Medulla oblongata (tissue), 1 donor: ENCODE measurements around the gene ADRA1B.
A peak's percentile ranks its signal among the peaks of the same experiment; 100 is the strongest.
"Not testable (repeated sequence)": the region's sequence is repeated elsewhere in the genome, so short reads cannot be mapped to it uniquely, and the experiment has no call there.

ENCODE experiments used
- DNase-seq: peaks from one replicate; pipeline ENCODE4 v3.0.0-alpha.2; 2015; ENCODE audit errors: extremely low spot score

Gene ADRA1B

DNA sequence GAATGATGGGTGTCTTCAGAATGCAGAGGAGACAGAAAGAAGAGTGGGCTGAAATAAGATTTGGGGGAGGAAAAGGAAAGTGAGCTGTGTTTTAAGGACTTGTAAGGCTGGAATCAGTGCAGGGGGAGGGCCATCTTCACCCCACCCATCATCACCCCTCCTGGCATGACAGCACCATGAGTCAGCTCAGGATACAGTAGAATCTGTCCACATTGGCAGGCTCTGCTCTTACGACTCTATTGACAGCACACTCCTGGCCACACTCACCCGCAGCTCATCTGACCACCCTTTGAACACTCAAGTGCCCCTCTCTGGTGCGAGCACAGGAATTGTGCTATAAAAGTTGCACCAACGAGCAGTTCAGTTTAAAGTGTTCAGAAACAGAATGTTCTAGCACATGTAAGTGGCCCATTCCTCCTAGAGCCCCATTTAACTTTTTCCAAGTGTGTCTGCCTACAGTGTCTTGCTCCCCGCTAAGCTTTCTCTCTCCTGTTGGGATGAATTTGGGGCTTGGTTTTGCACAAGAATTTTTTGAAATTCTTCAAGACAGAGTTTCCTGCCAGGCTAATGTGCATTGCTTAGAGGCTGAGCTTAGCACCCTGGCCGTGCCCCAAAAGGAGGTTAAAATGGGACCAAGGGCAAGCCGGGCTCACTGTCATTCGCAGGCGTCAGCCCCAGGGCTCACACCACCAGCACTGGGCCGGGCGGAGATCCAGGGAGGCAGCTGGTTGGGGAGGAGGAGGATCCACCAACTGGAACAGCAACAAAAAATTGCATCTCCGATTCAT is 12.0 kb downstream of the ADRA1B start:
- no peak for DNase-seq

DNA sequence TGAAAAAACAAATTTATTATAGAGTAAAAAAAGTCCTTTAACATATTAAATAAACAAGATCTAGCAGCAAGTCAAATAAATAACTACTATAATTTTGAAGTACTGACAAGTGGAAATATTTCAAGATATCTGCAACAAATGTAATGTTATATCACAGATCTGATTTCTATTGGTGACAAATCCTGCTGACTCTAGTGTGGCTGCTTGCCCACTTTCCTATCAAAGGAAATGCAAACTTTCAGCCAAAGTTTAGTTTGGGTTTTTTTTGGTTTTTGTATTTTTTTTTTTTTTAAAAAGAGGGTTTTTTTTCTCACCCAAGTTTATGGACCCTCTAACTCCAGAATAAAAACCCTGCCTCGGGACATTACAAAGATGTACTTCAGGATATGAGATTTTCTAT is 12.9 kb downstream of the ADRA1B start:
- no peak for DNase-seq

DNA sequence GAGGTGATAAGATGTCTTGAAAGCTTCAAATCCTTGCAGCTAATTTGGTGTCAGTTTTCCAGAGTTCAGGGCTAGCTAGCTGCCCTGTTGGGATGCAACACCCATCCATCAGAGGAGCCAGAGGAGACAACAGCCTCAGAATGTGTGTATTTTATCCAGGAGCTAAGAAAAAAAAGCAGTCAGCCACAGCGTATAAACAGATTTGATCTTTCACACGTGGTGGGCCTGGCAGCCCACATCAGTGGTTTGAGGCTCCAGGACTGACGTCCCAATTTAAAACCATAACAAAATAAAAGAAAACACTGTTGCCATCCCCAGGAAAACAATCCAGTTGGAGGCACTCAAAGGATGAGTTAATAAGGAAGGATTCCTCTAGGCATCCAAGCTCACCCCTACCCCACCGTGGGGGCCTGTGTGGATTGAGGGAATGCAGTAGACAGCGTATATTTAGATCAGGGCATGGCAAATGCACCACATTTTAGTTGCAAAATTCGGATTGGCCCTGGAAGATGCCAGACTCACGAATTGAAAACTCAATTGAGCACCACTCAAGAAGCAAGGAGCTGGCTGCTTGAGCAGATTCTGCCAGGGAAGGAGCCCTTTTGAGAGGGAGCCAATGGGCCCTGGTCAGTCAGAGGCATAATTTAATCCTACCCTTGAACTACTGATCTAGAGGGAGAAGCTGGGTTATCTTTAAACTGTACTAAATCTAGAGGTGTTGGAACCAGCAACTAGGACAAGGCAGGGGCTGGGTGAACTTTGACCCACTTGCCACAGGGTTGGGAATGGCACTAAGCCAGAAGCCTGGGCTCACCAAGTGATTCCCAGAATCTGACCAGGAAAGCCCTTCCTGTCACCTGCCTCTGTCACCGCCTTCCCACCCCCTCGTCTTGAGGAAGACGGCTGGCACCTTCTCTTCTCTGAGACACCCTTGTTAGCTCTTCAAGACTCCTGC is 17.5 kb downstream of the ADRA1B start:
- no peak for DNase-seq

DNA sequence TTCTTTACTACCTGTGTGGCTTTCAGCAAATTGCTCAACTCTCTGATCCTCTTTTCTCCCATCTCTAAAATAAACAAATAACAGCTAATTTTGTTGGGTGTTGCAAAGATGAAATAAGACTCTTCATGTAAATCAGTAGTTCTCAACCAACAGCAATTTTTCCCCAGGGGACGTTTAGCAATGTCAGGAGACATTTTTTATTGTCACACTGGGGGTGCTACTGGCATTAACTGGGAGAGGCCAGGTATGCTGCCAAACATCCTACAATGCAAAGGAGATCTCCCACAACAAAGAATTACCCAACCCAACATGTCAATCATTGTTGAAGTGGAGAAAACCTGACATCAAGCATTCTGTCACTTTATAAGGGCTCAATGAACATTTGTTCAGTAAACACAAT is 19.7 kb downstream of the ADRA1B start:
- DNase-seq = no peak

DNA sequence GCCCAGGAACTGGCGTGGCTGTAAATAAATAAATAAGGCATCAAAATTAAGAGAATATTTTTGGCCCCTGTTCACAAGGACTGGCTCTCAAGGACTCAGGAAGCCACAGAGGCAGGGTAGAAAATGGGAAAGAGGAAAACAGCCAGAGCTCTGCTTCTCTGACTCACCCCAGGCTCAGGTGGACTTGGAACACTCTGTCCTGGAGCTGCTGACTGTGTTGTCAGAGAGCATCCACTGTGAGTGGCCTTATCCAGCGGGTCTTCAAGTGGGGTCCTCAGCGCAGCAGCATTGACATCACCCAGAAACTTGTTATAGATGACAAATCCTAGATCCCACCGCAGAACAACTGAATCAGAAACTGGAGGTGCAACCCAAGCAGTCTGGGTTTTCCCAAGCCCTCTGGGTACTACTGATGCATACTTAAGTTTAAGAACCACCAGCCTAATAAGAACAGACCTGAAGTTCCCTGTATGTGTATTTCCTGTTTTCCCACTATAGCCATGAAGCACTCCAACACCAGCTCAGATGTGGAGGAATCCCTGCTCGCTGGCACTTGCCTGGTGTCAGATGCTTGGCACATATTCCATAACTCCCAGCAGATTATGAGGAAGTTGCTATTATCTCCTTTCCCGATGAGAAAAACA is 20.5 kb downstream of the ADRA1B start:
- DNase-seq = no peak

DNA sequence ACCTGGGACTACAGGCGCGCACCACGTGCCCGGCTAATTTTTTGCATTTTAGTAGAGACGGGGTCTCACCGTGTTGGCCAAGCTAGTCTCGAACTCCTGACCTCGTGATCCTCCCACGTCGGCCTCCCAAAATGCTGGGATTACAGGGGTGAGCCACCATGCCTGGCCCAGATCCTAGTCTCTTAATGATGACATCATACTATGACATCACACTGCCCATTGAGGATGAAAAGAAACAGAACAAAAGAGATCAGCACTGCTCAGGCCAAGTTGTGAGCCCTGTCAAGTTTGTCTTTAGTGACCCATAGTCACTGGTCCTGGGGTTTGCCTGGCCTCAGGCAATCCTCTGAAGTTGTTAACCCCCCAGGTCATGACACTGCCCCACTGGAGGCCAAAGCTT is 21.3 kb downstream of the ADRA1B start:
- DNase-seq = no peak

DNA sequence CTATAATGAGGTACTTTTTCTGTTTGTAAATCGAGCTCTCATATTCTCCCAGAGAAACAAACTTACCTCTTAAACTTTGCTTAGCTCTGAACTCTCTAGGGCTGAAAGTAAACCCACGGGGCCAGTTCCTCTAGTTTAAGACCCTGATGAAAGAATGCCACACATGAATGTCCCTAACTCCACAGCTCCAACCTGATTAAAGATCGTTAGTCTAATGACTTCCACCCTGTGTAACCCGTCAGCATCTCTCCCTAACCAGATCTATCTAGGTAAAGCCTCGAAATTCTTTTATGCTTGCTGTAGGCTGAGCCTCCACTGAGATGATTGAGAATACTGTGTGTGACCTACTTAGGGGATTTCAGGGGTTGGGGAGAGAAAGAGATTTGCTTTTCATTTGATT is 27.0 kb downstream of the ADRA1B start:
- DNase-seq = no peak

DNA sequence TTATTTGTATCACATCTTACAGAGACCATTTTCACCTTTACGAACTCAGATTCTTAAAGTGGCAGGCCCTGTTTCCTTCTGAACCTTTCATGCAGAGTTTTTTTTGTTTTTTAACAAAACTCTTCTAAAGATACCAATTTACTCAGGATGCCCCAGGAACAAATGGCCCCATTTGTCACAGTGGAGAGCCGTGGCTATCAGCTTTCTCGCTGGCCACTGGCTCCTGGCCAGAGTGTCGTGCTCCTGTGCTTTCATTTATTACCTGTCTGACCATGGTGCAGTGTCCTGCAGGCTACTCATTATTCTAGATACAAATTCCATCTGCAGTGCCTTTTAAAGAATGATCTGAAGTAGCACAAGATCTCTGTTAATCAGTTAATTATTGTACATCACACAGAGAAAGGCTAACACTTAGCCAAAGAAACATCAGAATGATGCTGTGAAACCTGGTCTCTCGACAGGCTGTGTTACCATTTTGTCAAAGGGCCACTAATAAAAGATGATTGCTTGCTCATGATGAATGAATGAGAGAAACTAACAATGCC is 27.8 kb downstream of the ADRA1B start:
- no peak for DNase-seq

DNA sequence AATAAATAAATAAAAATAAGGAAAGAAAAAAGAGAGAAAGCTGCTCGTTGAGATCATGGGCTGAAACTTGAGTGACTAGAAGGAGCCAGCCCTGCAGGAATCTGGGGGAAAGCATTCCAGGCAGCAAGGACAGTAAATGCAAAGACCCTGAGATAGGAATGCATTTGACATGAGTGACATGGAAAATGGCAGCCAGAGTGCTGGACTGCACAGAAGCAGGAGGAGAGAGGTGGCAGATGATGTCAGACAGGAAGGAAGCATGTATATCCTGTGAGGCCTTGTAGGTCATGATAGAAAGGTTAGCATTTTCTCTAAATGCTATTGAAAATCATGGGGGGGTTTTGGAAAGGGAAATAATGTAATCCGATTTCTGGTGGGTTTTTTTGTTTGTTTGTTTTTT is 29.1 kb downstream of the ADRA1B start:
- no peak for DNase-seq

DNA sequence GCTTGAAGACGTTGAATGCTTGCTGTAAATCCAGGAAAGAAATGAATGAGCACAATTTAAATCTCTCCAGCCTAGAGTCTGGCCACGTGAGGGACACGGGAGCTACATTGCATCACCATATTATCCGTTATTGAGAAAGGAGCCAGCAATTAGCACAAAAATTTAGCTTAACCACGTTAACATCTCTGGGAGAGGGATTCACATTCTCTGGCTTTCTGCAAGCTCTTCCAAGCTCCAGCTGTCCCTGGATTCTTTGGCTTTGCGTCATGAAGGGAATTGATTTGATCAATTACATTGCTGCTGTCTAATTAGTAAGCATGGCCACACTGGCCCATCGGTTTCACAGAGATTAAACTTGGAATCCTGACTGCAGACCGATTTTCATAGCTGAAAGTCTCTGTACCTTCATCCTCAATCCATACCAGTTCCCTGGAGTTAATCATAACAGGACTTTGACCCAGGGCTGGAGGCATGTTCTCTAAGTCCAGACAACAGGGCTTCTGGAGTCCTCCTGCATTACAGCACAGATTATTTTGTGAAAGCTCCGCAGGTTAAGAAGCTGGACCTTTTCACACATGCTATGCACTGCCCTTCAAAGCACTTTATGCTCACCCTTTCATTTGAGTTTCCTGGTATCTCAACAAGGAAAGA is 31.6 kb downstream of the ADRA1B start:
- no peak for DNase-seq

DNA sequence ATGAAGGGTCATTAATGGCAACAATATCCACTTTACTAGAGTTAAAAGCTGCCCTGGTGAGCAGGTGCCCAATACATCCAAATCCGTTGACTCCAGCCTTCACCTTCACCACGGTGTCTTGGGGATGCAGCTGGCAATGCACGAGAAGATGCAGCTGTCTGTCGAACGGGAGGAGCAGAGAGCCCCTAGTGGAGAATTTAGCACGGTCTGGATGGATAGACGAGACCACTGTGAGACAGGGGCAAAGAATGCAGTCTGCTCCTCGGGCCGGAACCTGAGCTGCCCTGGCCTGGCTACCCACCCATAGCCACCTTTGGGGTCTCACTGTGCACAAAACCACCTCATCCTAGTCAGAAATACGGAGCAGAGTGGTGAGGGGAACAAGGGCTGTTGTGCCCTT is 35.1 kb downstream of the ADRA1B start:
- no peak for DNase-seq

DNA sequence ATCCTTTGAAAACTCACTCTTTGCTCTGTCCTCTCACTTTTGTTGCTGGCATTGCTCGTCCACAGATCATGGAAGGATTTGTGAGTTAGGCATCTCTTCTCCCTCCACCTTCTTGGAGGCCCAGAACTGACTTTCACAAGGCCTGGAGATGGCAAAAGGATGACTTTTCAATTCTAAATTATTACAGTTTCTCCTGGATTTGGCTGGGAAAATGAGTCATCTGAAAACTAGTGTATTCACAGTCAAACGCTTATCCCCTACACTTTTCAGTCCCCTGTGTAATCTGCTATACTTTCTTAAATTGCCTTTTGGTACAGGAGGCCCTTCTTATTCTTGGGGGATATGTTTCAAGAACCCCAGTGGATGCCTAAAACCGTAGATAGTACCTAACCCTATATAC is 35.6 kb downstream of the ADRA1B start:
- no peak for DNase-seq

DNA sequence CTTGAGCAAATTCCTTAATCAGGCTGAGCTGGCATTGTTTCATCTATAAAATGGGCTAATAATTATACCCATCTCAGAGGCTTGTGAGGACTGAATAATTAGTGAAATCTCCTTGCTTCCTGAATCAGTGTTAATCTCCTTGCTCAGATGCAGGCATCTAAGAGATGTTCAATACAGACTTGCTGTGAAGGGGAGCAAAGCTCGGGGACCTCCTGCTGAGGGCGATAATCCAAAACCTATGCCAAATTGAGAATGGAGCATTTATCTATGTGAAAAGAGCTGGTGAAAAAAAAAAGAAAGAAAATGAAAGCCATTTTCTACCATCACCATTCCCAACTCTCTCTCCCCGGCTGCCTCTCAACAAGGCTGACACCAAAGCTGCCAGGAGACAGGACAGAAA is 37.3 kb downstream of the ADRA1B start:
- no peak for DNase-seq

DNA sequence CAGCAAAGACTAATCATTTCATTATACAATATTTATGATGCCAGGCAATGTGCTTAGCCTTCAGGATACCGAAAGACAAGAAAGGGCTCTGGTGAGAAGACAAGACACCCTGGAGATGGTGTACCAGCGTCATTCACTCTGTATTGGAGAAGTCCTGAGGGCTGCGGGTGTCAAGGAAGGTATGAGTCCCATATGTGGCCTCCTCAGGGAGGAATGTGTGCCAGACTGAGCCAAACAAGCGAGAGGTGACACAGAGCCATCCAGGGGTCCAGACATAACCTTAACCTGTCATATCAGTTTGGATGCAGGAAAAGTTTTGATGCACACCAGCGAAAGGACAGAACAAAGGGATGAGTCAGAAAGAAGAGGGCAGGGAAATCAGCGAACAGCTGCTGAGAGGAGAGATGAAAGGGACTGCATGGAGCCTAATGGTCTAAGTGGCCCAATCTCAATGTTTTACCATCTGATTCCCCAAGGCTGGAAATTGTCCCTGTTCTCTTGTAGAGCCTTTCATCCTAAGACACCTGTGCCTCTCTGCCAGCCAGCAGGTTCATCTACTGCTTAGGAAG is 38.9 kb downstream of the ADRA1B start:
- no peak for DNase-seq

DNA sequence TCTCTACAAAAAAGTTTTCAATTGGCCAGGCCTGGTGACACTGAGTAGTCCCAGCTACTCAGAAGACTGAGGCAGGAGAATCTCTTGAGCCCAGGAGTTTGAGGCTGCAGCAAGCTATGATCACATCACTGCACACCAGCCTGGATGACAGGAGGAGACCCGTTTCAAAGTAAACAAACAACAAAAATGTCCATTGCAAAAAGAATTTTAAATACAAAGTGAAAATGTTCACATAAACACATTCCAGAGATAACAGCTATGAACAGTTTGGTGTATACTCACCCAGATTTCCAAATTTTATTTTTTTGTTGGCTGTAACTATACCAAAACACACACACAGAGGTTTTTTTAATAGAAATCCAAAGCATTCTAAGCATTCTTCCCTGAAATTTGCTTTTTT is 39.8 kb downstream of the ADRA1B start:
- DNase-seq = no peak

DNA sequence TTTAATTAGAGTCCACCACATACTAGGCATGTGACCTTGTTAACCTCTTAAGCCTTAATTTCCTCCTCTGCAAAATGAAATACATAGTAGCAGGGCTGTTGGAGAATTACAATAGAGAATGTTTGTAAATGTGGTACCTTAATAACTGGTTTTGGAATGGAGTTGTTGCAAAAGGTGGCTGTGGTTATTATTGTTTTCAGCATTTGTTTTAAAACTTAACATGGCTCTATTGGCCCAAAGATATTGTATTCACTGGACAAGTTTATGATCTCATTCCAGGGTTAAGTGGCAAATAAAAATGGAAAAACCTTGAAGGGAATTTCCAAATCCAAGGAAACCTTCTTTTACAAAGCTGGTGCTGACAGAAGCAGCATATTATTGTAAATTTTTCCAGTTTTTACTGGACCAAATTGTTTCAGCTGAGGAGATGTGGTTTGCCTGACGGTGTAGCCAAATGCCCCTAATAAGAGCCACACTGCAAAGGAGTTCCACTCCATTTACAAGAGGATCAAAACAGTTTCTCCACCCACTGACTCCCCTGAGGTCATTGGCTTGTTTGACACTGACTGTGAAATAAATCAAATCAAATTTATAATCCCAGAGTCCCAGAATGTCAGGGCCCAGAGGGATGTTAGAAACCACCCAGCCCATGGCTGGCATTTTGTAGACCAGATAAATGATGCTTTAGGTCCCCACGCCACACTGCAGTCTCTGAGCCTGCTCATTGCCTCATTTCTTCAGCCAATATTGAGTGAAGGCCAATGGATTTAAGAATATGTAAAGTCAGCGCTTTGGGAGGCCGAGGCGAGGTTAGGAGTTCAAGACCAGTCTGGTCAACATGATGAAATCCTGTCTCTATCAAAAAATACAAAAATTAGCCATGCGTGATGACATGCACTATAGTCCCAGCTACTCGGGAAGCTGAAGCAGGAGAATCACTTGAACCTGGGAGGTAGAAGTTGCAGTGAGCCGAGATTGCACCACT is 45.2 kb downstream of the ADRA1B start:
- DNase-seq = no peak

DNA sequence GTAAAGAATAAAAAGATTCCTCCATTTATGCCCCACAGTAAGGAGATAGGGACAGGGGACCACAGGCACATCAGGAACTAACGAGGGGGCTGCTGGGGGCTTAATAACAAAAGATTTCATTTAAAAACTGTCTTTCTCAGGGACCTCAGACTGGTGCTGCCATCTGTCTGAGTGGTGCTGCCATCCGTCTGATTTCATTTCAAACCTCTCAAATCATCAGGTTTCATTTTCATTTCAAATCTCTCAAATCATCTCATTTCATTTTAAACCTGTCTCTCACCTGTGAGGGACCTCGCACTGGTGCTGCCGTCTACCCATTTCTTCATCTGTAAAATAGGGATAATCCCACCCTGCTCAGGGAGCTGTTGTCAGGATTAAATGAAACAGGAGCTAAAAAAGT is 45.9 kb downstream of the ADRA1B start:
- no peak for DNase-seq

DNA sequence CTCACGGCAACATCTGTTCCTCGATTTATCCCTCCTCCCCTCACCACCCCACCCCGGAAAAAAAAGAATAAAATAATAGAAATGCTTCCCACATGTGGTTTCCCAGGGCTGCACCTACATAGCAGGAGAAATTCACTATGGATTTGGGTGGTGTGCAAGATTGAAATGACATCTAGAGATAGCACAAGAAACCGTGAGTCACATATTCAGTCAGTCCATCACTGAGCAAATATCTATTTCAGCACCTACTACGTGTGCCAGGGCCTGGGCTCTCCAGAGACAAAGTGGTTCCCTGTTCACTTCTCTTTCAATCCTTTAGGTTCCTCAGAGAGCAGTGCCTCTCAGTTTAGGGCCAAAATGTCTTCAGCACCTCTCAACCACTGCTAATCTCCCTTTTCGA is 47.7 kb downstream of the ADRA1B start:
- DNase-seq = no peak

DNA sequence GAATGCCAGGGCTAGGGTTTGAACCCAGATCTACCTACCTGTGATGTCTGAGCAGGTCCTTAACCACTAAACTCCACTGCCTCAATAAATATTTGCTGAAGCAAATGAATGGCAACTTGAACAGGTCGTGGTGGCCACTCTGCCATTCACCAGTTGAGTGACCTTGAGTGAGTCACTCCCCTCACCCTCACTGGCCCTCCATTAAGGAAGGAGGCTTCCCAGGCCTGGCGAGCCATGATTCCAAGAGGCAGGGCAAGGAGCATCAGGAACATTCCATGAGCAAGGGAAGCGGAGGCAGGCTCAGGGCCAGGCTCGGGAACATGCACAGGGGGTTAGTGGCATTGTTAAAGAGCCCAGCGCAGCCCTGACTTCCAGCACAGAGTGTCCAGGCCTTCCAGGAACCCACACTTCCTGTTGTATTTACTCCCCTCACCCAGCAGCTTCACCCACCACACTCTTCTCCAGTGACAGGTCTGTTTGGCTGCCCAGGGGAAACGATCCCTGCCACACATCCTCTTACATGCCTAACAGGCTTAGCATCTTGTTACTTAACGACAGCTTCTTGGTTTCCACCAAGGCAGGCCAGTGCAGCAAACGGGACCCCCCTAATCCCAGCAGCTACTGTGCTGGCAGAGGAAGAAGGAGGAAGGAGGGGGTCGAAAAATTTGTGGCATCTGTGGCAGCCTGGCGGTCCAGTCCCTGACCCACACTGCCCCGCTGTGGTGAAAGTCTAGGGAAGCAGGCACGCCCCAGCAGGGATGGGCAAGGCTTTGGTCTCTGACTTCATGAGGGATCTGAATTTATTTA is 49.0 kb downstream of the ADRA1B start:
- DNase-seq = peak; percentile 50

DNA sequence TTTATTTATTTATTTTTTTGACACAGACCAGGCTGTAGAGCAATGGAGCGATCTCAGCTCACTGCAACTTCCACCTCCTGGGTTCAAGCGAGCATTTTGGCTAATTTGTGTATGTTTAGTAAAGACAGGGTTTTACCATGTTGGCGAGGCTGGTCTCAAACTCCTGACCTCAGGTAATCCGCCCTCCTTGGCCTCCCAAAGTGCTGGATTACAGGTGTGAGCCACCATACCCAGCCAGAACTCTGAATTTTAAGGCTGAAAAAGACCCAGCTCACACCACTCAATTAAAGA is 49.5 kb downstream of the ADRA1B start:
- DNase-seq = not testable (repeated sequence)
